Heart right ventricle (tissue), 16 donors: Measurements from ENCODE around the gene ZNF304. TPM values are rescaled to one million over a fixed set of nuclear protein-coding genes. Genes with fewer than 3 reads are reported as not detected.

Experiments
- ATAC-seq, 8 donors: fragments of 200-7000 bp; cut with Tn5 transposase; one replicate each; pipeline ENCODE4 v1.9.1; 2020; ENCODE audit warnings: mild to moderate bottlenecking in 8 of 8, moderate library complexity in 8 of 8, moderate number of reproducible peaks in 1 of 8
- DNase-seq, 2 donors: peaks; one replicate each; pipeline ENCODE4 v3.0.0-alpha.2; 2020
- H3K27ac ChIP-seq, 10 donors: fragments of 200-600 bp; sonication (generic) in 2 of 10; one replicate each; pipeline versions ENCODE4 v1.5.0 to v1.8.0; 2020 to 2022; ENCODE audit warnings: mild to moderate bottlenecking in 3 of 10
- H3K27me3 ChIP-seq, 7 donors: fragments of 200-600 bp; one replicate each; pipeline ENCODE4 v1.8.0; 2021 to 2022; ENCODE audit warnings: mild to moderate bottlenecking in 2 of 7
- H3K36me3 ChIP-seq, 9 donors: fragments of 200-600 bp; sonication (generic) in 1 of 9; one replicate each; pipeline versions ENCODE4 v1.5.0 to v1.8.0; 2020 to 2022; ENCODE audit warnings: mild to moderate bottlenecking in 2 of 9
- H3K4me1 ChIP-seq, 9 donors: fragments of 200-600 bp; sonication (generic) in 1 of 9; one replicate each; pipeline versions ENCODE4 v1.5.0 to v1.8.0; 2020 to 2022; ENCODE audit warnings: mild to moderate bottlenecking in 4 of 9
- H3K4me3 ChIP-seq, 10 donors: fragments of 200-600 bp; sonication (generic) in 2 of 10; one replicate each; pipeline versions ENCODE4 v1.5.0 to v1.8.0; 2020 to 2022; ENCODE audit warnings: mild to moderate bottlenecking in 7 of 10, moderate library complexity in 2 of 10
- H3K9me3 ChIP-seq, 11 donors: fragments of 200-600 bp in 10 of 11; sonication (generic) in 2 of 11; one replicate each; pipeline versions ENCODE4 v1.5.0 to v1.8.0; 2013 to 2022; ENCODE audit warnings: mild to moderate bottlenecking in 2 of 11, control low read depth in 1 of 11, moderate library complexity in 1 of 11
- CTCF ChIP-seq, 9 donors: fragments of 200-600 bp; sonication (generic) in 2 of 9; IDR thresholded peaks; one replicate each; pipeline versions ENCODE4 v1.5.0 to v1.8.0; 2021 to 2022; ENCODE audit warnings: antibody characterized with exemption in 9 of 9, mild to moderate bottlenecking in 5 of 9, moderate library complexity in 1 of 9
- WGBS, 2 donors: extraction: QIAGEN DNeasy Blood & Tissue Kit; methylation state at CpG; one replicate each; pipeline ENCODE4 v1.1.7; 2013; ENCODE audit warnings: inconsistent platforms in 1 of 2; 5-methylcytosine and 5-hydroxymethylcytosine counted together
- intact Hi-C, 10 donors: fragments of 100-400 bp; cut with DNase I; formaldehyde crosslinking; loops; one replicate each; pipeline versions ENCODE4 v1.11.1 to v1.14.2; 2022
- polyA plus RNA-seq, 2 donors: library from polyadenylated mRNA; stranded (reverse); fragments of 200-250 nt; gene quantifications; one replicate each; pipeline ENCODE4 v1.2.3, GENCODE V29; 2013
- total RNA-seq, 10 donors: library from RNA; stranded (reverse); fragmentation: NEBNext Ultra II Directional in 3 of 10; extraction: Animal tissue kit (Norgen Biotek cat#: 25700) in 3 of 10; gene quantifications; one replicate each; pipeline versions ENCODE4 v1.2.1 to v1.2.4, GENCODE V29; 2021 to 2023
- donor health status: Arrhythmogenic right ventricular cardiomyopathy.
- donor health status: ischemic (EF 13 %, LVEDD 7.1; RV severe dilation, severe dysfunction).
- donor health status: healthy with polysubstance abuse.
- donor health status: DM: no; HTN: yes; CAD: no.
- donor health status: DM: no; HTN: no; CAD: no.
- donor health status: ischemic (EF 25% LVEDD 6.9; RV normal size, moderate dysfunction).
- donor health status: ischemic (EF 25% LVEDD 5.7; RV mildly dilated, moderate dysfunction).
- donor health status: healthy.
- donor health status: DM: yes; HTN: yes; CAD: no.
- donor health status: Ischemic cardiomyopathy.
- donor health status: ischemic (EF 35%, LVEDD 5.7; RV mildly dilated, moderate dysfunction).
- donor health status: nonischemic (EF 11% LVEDD 7.7; RV severe dilation, severe dysfunction).
- donor health status: DM: yes; HTN: yes; CAD: no.
- donor health status: PGD.
- donor health status: ischemic (EF 29% LVEDD 5.4; RV normal size, mild dysfunction).
- donor health status: nonischemic (EF 23%, LVEDD 6.1; RV moderate dilation, normal function).

The ZNF304 gene
- total and polyA plus RNA-seq, 12 donors = 3.4 to 15.7 (median 11.2) TPM

- WGBS, 2 donors = 49 to 54% methylated on average over 11 of the region's 11 CpGs
- peak in 2 of 8 donors; percentile 1 to 3 for ATAC-seq
- Histone ChIP-seq H3K27me3 (no peaks in the 10 kb centered on the region), H3K4me1 (peaks cover 0 to 34% (median 22%) of the 10 kb centered on the region in 9 donors), H3K36me3 (peaks cover 0 to 13% (median 5%) of the 10 kb centered on the region in 9 donors), H3K9me3 (peaks cover 0 to 20% (median 0%) of the 10 kb centered on the region in 11 donors), H3K27ac (peak overlapping the region; percentile 57 to 99 (median 94)), H3K4me3 (peak overlapping the region in 9 of 10 donors; percentile 80 to 99 (median 94))
- TF ChIP-seq CTCF (IDR thresholded peaks at IDR 0.05) = no peak
- intact Hi-C loops = loop anchor here in 4 of 10 donors (1.0 to 2.0 kb wide), 2 partner anchors 26 kb away; partner anchors contain the start of genes TRAPPC2B (in 4 of the 4) and ZNF547 (in 4 of the 4)
- no peak for DNase-seq
Observed at GRCh38 chr19:57389194-57389729, 38.2 kb downstream of the ZNF304 start.

GRCh38 chr19:57389730-57390598 is 38.9 kb downstream of the ZNF304 start, which contains the start of gene ZNF548:
Gene ZNF548 (plus strand): TSS chr19:57389854. CDS start chr19:57390100, 246 bp downstream.
- TF ChIP-seq CTCF (IDR thresholded peaks at IDR 0.05) = peak in 7 of 9 donors; percentile 9 to 52 (median 34)
- Histone ChIP-seq H3K36me3 (peaks cover 0 to 18% (median 8%) of the 10 kb centered on the region in 9 donors), H3K9me3 (peaks cover 0 to 24% (median 0%) of the 10 kb centered on the region in 11 donors), H3K27me3 (no peaks in the 10 kb centered on the region), H3K27ac (peak within 1 kb of the TSS; percentile 71 to 99 (median 94)), H3K4me3 (peak within 1 kb of the TSS; percentile 72 to 99 (median 92)), H3K4me1 (peaks cover 0 to 34% (median 22%) of the 10 kb centered on the region in 9 donors)
- ATAC-seq (peak; percentile 99 to 100 (median 100)), DNase-seq (peak; percentile 95 to 97)
- 1% methylated on average over 50 of the region's 50 CpGs for WGBS, 2 donors
- intact Hi-C loops = loop anchor here in 4 of 10 donors (1.0 to 2.0 kb wide), 2 partner anchors 27 kb away; partner anchors contain the start of genes TRAPPC2B (in 4 of the 4) and ZNF547 (in 4 of the 4)

- Histone ChIP-seq H3K27ac (no peak overlapping the region), H3K4me1 (peaks cover 0 to 21% (median 10%) of the 10 kb centered on the region in 9 donors)
Observed at GRCh38 chr19:57395710-57396109, 44.6 kb downstream of the ZNF304 start.

More at GRCh38 chr19:57395710-57396109, 44.6 kb downstream of the ZNF304 start:
- ATAC-seq (peak in 4 of 8 donors; percentile 11 to 72 (median 28)), DNase-seq (no peak)
- Histone ChIP-seq H3K27me3 (no peaks in the 10 kb centered on the region), H3K4me3 (no peak overlapping the region), H3K9me3 (peaks cover 0 to 75% (median 20%) of the 10 kb centered on the region in 11 donors), H3K36me3 (peaks cover 0 to 73% (median 43%) of the 10 kb centered on the region in 9 donors)
- TF ChIP-seq CTCF (IDR thresholded peaks at IDR 0.05) = no peak
- intact Hi-C loops = no loop called here
- WGBS, 2 donors = 81 to 83% methylated on average over 5 of the region's 5 CpGs
